NCI-H1092 treated with DMSO at 0.1 percent for 48 hours (cell line): ENCODE measurements around the gene MS4A4E.
"Not testable (repeated sequence)": the region's sequence is repeated elsewhere in the genome, so short reads cannot be mapped to it uniquely, and the experiment has no call there.

Experiments used
- DNase-seq: peaks from one replicate; lab custom pipeline; 2025; lab: John Stamatoyannopoulos, UW

The MS4A4E gene

DNA sequence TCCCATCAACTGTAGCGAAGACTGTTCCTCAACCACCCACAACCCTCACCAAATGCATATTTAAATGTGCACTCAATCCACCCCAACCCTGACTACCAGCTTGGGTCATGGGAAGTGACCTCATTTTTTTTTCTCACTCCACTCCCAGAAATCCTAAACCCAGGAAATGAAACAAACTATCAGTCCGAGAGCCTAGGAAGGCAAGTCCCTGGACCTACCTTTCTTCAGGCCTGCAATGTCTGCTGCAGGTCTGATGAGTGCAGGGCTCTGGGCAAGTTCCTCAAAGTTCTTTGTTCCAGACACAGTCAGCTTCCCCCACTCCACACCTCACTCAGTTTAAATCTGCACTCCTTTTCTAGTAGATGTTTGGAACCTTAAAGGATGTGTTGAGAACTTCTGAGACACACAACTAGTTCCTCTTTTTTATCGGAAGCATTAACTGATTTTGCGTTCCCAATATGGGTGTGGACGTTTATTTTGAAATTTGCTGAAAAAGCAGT, at the start of gene MS4A4E:
MS4A4E (minus strand) TSS at position 398 of the 500 bp plus-strand sequence. CDS start 13,082 bp downstream, outside the sequence.
- DNase-seq, result no peak

DNA sequence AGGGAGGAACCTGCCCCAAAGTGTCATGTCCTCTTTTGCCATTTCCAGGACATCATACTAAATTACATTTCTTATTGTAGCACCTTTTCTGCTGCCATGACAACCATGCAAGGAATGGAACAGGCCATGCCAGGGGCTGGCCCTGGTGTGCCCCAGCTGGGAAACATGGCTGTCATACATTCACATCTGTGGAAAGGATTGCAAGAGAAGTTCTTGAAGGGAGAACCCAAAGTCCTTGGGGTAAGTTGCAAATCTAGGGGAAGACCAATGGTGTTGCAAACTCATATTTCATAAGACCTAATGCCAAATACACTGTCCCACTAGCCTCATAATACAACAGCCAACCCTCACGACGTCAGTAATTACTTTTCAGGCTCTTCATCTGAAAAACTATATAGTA, 49.2 kb upstream of the MS4A4E start:
- DNase-seq, result no peak

DNA sequence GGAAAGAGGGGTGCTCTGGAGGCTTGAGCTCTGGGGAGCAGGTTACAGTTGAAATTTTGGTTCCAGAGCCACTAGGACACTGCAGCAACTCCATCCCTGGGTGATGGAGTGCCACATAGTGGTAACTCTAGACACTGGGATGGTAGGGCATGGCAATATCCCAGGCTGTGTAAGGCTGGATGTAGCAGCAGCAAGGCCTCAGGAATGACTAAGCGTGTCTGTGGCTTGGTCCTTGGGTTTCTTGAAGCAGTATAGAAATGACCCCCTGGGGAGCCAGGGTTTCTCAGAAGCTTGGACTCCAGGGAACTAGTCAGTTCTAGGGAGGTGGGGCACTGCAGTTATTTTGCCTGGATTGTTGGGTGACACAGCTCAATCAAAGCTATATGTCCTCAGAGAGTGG, 45.6 kb upstream of the MS4A4E start:
- no peak for DNase-seq

DNA sequence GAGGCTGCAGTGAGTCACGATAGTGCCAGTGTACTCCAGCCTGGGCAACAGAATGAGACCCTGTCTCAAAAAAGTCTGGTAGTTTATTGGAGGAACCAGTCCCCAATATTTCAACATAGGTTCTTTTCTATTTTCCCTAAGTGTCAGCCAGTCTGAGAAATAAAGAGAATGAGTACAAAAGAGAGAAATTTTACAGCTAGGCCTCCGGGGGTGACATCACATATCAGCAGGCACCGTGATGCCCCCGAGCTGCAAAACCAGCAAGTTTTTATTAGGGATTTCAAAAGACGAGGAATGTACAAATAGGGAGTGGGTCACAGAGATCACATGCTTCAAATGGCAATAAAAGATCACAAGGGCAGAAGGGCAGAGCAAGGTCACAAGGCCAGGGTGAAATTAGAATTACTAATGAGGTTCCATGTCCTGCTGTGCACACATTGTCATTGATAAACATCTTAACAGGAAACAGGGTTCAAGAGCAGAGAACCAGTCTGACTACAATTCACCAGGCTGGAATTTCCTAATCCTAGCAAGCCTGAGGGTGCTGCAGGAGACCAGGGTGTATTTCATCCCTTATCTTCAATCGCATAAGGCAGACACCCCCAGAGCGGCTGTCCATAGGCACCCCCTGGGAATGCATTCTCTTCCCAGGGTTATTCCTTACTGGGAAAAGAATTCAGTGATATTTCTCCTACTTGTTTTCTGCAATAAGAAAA, 42.6 kb upstream of the MS4A4E start:
- not testable (repeated sequence) for DNase-seq

DNA sequence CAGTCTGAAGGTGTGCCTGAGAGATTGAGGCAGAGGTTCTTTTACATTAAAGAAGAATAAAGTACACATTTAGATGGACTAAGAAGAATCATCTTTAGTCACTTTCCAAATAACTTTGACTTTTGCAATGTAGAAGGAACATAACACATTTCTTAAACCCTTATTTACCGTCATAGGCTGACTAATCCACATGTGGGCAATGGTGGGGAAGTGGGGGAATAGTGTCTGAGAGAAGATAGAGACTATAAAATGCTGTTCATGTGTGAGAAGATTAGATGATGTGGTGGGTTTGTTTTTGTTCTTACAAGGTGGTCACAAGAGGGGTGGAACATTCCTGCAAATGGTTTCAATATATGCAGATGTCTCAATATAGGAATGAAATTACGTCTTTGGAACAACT, 39.3 kb upstream of the MS4A4E start:
- no peak for DNase-seq

DNA sequence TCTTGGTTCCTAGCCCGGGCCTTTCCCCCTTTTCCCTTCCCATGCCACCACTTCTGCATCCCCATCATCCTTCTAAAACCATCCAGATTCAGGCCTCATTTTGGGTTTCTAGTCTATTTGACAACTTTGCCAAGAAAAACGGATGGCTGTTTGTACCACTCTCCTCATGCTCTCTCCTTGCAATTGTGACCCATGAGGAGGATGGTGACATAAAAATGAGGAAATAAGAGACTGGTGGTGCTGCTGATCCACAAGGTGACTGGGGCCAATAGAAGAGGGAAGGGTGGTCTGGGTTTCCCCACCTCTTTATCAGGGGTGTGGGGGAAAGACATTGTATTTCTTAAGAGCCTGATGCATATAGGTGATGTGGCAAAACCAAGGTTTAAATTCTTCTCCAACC, 38.5 kb upstream of the MS4A4E start:
- DNase-seq, result no peak

DNA sequence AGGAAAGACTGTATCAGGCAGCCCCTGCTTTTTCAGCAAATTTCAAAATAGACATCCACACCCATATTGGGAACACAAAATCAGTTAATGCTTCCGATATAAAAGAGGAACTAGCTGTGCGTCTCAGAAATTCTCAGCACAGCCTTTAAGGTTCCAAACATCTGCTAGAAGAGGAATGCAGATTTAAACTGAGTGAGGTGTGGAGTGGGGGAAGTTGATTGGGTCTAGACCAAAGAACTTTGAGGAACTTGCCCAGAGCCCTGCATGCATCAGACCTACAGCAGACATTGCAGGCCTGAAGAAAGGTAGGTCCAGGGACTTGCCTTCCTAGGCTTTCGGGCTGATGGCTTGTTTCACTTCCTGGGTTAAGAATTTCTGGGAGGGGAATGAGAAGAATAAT, 37.5 kb upstream of the MS4A4E start, which contains the start of gene MS4A4A:
MS4A4A (plus strand) TSS at position 255 of the 400 bp plus-strand sequence; CDS start at position 265, 10 bp downstream.
- no peak for DNase-seq

DNA sequence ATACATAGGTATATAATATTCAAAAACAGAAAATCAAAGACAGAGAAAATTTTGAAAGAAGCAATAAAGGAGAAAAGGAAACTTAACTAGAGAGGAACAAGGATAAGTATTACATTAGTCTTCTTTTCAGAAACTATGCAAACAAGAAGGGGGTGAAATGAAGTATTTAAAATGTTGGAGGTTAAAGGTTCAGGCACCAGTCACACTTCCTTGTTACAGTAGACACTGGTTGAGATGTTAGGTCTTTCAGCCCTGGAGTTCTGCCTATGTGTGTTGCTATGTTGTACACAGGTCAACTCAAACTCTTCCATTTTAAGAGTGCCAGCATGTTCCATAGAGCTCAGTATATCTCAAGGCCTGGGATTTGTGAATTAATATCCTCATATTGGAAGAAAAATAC, 31.5 kb upstream of the MS4A4E start:
- no peak for DNase-seq

DNA sequence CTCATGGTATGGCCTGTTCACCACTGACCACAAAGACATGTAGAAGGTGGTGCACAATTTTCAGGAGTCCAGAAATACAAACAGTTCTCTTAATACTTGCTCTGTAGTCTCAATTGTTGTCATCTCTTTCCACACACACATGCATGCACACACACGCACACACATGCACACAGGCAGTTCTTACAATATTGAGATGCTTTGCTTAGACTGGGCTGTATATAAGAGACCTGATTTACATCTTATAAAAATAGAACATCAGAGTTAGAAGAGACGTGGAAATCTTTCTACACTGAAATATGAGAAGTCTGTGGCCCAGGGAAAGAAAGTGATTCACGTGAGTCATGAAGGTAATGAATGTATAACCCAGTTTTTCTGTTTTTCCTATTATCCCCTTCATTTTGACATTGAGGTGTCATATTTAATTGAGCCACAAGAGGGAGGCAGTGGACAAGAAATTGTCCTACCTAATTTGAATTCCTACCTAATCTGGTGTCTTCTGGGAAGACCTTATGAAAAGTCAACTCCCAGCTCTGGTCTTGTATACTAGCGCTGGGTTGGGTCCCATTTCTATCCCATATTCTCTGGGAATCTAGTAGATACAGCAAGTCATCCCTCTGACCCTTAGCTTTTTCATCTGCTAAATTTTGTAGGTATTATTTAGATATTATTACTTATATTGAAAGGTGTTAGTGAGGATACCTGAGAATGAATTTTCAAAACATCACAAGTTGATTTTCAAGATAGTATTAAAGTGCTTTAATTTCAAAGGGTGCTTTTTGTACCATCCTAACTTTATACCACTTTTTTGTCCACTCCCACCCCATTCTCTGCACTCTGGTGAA, 22.7 kb upstream of the MS4A4E start:
- peak; percentile 9 for DNase-seq

DNA sequence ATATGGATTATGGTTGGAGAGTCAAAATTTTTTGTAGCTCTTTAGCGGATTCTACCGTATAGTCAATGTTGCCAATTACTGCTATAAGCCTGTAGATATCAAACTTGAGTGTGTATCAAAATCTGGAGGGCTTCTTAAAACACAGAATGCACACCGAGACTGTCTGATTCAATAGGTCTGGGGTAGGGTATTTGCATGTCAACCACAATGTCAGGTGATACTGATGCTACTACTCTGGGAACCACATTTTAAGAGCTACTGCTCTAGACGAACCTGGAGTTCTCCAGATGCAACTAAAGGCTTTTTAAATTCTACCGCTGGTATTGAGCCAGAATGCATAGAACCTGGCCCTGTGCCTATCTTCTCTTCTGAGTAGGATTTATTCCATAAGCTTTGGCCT, 21.7 kb upstream of the MS4A4E start:
- DNase-seq, result no peak

DNA sequence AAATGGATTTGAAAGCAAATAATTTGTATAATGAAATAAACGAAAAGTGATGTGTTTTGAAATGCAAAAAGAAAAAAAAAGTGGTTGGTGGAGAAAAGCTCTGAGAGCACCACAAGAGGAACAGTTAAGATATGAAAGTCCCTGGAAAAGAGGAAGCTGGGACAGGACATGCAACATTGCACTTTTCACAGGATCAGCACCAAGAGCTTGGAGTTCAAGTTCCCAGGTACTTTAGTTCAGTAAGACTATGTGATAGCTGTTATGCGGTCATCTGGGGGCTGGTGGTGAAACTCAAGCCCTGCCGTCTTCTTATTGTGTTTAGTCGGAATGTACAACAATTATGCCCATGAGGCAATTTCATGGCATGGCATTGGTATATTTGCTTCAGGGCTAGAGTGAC, 20.5 kb upstream of the MS4A4E start:
- DNase-seq, result no peak

DNA sequence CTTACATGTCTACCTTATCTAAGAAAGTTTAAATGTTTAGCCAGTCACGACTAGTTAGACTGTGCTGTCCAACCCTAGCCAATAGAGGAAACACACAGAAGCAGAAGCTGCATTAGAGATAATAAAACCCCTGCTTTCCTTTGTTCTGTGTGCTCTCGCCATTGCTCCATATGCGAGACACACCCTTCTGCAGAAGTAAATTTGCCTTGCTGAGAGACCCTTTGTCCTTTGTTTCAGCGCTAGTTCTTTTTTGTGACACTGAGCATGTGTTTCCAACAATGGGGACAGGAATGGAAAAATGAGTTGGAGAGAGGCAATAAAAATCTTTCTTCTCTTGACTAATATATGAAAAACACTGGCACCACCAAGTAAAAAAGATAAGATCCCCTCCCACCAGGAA, 18.1 kb upstream of the MS4A4E start:
- no peak for DNase-seq

DNA sequence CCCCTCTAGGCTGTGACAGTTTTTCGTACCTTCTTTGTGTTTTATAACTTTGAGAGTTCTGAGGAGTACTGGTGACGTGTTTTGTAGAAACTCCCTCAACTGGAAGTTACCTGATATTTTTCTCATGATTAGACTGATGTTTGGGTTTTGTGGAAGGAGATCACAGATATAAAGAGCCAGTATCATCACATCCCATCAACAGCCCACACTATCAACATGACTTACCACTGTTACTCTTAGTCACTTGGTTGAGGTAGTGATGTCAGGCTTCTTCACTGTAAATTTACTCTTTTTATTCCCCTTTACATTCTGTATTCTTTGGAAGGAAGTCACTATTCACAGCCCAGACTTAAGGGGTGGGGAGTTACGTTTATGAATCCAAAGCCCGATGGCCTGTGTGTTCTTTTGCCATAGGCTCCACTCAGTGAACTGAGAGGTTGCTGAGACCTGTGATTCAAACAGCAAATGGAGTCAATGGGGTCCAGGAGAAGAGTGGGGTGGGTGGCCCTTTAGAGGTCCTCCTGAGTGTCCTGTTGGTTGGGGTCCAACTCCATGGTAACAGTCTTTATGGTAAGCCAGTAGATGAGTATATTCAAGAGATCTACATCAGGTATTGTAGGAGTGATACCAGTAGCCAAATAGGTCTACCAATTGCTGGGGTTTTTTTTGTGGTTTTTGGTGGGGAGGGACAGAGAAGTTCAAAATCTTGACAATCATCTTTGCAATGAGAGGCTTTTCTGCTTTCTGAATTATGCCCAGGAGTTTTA, 15.2 kb upstream of the MS4A4E start:
- DNase-seq, result no peak

DNA sequence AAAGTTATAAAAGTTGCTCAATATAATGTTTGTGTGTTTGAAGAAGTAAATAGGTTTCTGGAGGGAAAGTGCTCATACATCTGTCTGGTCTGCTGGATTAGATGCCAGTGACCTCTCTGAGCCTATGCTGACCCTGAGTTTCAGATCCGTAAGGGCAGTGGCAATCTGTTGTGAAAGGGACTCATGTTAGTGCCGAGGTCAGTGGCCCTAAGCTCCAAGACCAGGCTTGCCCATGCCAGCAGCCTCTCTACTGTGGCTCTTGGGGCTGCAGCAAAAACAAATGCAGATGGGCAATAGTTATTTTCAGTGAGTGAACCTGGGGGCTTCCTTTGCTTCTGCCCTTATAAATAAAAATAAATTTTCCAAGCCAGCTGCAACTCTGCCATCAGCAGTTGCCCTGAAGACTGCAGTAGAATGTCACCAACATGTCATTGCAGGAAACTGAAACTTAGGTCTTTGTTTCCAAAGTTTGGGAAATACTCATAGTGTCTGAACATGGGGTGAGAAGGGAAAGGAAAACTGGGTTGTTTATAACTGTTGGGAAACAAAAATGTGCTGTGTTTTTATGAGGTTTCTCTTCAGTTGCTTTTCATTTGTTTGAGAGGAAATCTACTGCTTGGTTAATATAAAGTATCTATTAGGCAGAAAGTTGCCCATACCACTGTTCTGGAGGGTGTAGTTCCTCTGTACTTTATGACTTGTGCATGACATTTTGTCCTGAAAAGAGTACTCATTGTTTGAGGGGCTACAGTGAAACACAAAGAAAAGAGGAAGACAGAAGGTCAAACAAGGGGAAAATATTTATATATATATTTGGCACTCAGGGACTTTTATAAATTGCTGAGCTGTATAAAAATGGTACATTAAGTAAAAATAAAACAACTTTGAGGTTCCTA, 9.5 kb upstream of the MS4A4E start:
- no peak for DNase-seq

DNA sequence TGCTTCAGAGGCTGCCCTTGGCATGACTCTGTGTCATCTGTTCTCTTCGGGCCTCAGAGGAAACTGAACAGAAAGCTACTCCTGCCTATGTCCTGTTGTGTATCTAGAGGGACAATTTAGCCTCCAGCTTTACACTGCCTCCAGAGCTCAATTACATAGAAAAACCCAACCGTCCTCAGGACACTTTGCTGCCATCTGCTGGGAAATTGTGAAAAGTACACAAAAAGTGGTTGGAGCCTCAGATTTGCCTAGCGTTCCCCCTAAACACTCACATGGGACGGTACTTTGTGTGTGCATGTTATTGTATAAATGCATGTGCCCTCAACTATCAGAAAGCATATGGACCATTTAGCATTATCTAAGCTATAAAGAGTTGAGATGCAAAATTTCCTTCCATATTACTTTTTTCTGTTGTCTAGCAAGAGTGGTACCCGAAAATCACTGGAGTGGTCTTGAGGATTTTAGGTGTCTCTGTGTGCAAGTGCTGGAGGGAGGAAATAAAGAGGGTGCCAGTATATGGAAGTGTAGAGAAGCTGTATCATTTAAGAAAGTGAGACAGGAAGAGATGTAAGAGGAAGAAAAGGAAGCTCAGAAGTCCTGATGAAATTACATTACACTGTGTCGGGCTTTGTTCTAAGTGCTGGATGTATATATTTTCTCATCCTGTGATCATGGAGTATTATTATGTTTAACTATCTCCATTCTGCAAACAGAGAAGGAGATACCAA, 8.7 kb upstream of the MS4A4E start:
- peak; percentile 2 for DNase-seq

DNA sequence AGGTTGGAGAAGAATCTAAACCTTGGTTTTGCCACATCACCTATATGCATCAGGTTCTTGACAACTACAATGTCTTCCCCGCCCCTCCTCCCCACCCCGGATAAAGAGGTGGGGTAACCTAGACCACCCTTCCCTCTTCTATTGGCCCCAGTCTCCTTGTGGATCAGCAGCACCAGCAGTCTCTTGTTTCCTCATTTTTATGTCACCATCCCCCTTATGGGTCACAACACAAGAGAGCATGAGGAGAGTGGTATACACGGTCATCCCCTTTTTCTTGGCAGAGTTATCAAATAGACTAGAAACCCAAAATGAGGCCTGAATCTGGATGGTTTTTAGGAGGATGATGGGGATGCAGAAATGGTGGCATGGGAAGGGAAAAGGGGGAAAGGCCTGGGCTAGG, 1.2 kb downstream of the MS4A4E start:
- no peak for DNase-seq

DNA sequence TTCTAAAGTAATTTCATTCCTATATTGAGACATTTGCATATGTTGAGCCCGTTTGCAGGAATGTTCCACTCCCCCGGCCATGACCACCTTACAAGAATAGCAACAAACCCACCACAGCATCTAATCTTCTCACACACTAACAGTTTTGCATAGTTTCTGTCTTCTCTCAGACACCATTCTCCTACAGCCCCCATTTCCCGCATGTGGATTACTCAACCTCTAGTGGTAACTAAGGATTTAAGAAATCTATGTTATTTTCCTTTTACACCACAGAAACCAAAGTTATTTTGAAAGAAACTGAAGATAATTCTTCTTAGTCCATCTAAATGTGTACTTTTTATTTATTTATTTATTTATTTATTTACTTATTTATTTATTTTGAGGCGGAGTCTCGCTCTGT, 2.3 kb downstream of the MS4A4E start:
- DNase-seq, result no peak

DNA sequence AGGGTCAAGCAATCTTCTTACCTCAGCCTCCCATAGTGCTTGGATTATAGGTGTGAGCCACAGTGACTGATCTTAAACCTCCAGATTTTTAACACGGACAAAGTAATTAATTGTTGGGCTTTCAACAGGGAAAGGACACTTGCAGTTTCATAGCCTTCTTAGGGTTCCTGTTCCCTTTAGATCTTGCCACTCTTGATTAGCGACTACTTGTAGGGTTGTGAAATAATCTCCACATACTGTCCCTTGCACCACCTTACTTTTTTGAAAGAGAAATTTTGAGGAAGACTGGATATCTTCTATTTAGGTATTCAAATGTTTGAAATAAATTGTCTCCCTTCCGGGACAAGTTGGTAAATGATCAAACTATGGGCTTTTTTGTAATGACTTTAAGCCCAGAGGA, 7.6 kb downstream of the MS4A4E start:
- no peak for DNase-seq

DNA sequence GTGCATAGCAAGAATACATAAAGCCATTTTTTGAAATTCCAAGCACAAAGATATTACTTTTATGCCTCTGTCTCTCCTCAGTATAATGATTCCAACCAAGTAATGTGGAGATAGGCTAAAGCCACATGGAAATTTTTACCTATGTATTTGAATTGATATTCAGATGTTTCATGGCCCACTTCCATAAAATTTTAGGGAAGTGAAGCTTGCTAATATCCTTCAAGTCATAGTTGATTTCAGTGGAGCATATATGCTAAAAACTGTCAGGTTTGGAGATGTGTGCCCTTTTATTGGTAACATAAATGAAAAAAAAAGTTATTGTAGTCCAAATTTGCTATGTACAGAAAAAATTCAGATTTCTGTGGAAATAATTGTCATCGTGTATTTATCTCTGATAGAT, 12.3 kb downstream of the MS4A4E start:
- DNase-seq, result no peak

DNA sequence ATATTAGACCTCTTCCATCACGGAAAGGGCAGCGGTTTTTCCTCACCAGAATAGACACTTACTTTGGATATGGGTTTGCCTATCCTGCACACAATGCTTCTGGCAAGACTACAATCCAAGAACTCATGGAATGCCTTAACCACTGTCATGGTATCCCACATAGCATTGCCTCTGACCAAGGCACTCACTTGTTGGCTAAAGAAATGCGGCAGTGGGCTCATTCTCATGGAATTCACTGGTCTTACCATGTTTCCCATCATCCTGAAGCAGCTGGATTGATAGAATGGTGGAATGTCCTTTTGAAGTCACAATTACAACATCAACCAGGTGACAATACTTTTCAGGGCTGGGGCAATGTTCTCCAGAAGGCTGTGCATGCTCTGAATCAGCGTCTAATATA, 20.8 kb downstream of the MS4A4E start:
- DNase-seq, result no peak

DNA sequence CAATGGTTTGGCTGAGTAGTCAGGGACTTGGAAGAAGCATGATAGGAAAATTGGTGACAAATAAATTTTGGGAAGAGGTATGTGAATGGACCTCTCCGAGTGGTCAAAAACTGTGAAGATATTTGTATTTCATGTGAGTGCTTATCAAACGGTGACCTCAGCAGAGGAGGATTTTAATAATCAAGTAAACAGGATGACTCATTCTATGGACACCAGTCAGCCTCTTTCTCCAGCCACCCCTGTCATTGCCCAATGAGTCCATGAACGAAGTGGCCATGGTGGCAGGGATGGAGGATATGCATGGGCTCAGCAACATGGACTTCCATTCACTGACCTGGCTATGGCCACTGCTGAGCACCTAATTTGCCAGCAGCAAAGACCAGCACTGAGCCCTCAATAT, 21.2 kb downstream of the MS4A4E start:
- DNase-seq, result no peak
